Liver (tissue), 3 donors: ENCODE measurements around the gene BHLHE40.

ENCODE experiments used
- CTCF ChIP-seq: fragments of 150-350 bp; IDR thresholded peaks from 2 replicates; pipeline ENCODE4 v1.5.1; 2017; ENCODE audit warnings: improper control_type of control experiment, low read depth, low read length; ENCODE audit not compliant: missing input control
- FOXA1 ChIP-seq: IDR thresholded peaks from 2 replicates; pipeline ENCODE4 v1.6.1; 2016; ENCODE audit warnings: antibody characterized with exemption
- GABPA ChIP-seq, 2 donors: IDR thresholded peaks in 1 of 2; conservative IDR thresholded peaks in 1 of 2; 2 replicates each; pipeline ENCODE4 v1.6.1; 2016; ENCODE audit warnings: antibody characterized with exemption in 2 of 2, mild to moderate bottlenecking in 1 of 2, moderate library complexity in 1 of 2
- MAX ChIP-seq: IDR thresholded peaks from 2 replicates; pipeline ENCODE4 v1.6.1; 2016; ENCODE audit warnings: antibody characterized with exemption
- REST ChIP-seq: IDR thresholded peaks from 2 replicates; pipeline ENCODE4 v1.6.1; 2016; ENCODE audit warnings: antibody characterized with exemption, mild to moderate bottlenecking
- YY1 ChIP-seq: IDR thresholded peaks from 2 replicates; pipeline ENCODE4 v1.6.1; 2016; ENCODE audit warnings: antibody characterized with exemption, mild to moderate bottlenecking
- ZBTB33 ChIP-seq: IDR thresholded peaks from 2 replicates; pipeline ENCODE4 v1.6.1; 2016; ENCODE audit warnings: antibody characterized with exemption
- donor health status: healthy.
- donor health status: healthy.

- TF ChIP-seq YY1 (no peak), REST (no peak), ZBTB33 (no peak), GABPA (IDR thresholded peaks at IDR 0.05 in 1 of 2, conservative IDR thresholded peaks at IDR 0.05 in 1 of 2) (no peak), CTCF (no peak), MAX (no peak), FOXA1 (no peak)
These were observed 43.9 kb downstream of the BHLHE40 start for GRCh38 chr3:5022966-5023776.
